Measurements from ENCODE around the gene SCYL3. TPM values are rescaled to one million over a fixed set of nuclear protein-coding genes. Genes with fewer than 3 reads are reported as not detected.

The SCYL3 gene
- total and polyA plus RNA-seq, 2 of the 13 experiments (the other 11 are each of a cell fraction or from before 2014, with no cell fraction given) = 3.3 to 4.9 TPM

DNA sequence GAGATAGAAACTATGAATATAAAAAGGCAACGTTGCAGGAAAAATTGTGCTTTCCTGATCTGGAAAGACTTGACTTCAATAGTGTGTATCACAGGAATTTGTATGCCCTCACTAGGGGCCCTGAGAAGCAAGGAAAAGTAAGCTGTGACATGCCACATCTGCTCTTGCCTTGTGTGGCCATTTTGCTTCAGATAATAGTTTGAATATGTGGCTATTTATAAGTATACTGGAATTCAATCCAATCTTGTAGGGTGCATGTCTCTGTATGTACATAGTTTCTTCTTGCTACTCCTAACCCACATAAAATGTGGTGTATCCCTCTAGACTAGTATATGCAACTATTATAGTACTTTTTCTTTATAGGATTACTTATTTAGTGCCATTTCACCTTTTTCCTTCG is 31.1 kb upstream of the SCYL3 start (continued):
- TF ChIP-seq, protein P1, sequence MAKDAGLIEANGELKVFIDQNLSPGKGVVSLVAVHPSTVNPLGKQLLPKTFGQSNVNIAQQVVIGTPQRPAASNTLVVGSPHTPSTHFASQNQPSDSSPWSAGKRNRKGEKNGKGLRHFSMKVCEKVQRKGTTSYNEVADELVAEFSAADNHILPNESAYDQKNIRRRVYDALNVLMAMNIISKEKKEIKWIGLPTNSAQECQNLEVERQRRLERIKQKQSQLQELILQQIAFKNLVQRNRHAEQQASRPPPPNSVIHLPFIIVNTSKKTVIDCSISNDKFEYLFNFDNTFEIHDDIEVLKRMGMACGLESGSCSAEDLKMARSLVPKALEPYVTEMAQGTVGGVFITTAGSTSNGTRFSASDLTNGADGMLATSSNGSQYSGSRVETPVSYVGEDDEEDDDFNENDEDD (CRISPR knock-in tag; IDR thresholded peaks at IDR 0.05; ENCODE audit: borderline replicate concordance) = no peak

DNA sequence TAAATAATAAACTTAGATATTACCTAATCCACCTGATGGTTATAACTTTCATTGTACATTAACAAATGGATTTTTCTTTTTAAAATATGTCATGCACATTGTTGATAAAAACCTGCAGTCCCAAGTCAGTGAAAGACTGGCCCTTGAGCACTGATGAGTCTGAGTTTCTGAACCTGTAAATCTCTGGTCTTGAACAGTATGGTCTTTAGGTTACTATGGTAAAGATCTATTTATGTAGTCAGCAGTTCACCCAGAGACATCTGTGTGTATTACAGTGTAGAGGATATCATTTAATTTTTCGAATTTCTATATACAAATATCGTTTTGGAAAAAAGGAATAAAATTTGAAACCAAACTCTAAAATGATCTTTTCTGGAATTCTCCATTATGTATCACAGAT is 30.4 kb upstream of the SCYL3 start:
- H3K4me3 ChIP-seq (replicated peaks in 1 of 3; ENCODE audit: insufficient read depth in 1 of 3, low read depth in 2 of 3, low read length in 3 of 3) = no peak overlapping the region
- POLR2A ChIA-PET = no interaction called here
- intact Hi-C loops (cut with micrococcal nuclease; ENCODE audit: unreplicated experiment) (loop anchor here (10.0 kb wide), 1 partner anchor 531 kb away; no protein-coding TSS in a partner anchor), in situ Hi-C loops (cut with HindIII; ENCODE audit: extremely low pct_ligation_motif_present, low pct_unique_long_range_greater_than_20kb) (no loop called here)
- no TSS peak for BruUV-seq (replicated peaks)
- no peaks in the 10 kb centered on the region for H4K20me1 ChIP-seq (ENCODE audit: insufficient read depth, low read length)
- H3K4me1 ChIP-seq (ENCODE audit: insufficient read depth, low read length) = no peaks in the 10 kb centered on the region
- H3K9me3 ChIP-seq (ENCODE audit: low read length) = no peaks in the 10 kb centered on the region
- no peak for DNase-seq (ENCODE audit: low spot score)
- ATAC-seq = no peak
- no peak for FAIRE-seq
- 35% methylated on average over 2 of the region's 2 CpGs for WGBS (ENCODE audit: low lambda C conversion rate)
- CTCF ChIA-PET (ENCODE audit: low intra/inter-chr PET ratio, low total read pairs) = no interaction called here
- no peaks in the 10 kb centered on the region for H3K36me3 ChIP-seq (replicated peaks in 1 of 2; ENCODE audit: control insufficient read depth in 1 of 2, insufficient read depth in 2 of 2, low read length in 2 of 2)
- no peaks in the 10 kb centered on the region for H3K79me2 ChIP-seq (ENCODE audit: insufficient read depth, low read length)
- TF ChIP-seq ELF1 (CRISPR knock-in tag; IDR thresholded peaks at IDR 0.05) = no peak
- no peak for TF ChIP-seq ZSCAN30 (CRISPR knock-in tag; IDR thresholded peaks at IDR 0.05)
- no peak overlapping the region for H3K9ac ChIP-seq (ENCODE audit: insufficient read depth, low read depth, low read length)
- H3K27ac ChIP-seq (ENCODE audit: extremely low read length, insufficient read depth, low read length) = no peak overlapping the region
- no peaks in the 10 kb centered on the region for H3K27me3 ChIP-seq (ENCODE audit: control insufficient read depth in 1 of 2, insufficient read depth in 2 of 2, low read length in 2 of 2)
- no peak overlapping the region for H3K4me2 ChIP-seq (ENCODE audit: low read depth, low read length)
- H2AFZ ChIP-seq (ENCODE audit: low read length) = no peak overlapping the region

DNA sequence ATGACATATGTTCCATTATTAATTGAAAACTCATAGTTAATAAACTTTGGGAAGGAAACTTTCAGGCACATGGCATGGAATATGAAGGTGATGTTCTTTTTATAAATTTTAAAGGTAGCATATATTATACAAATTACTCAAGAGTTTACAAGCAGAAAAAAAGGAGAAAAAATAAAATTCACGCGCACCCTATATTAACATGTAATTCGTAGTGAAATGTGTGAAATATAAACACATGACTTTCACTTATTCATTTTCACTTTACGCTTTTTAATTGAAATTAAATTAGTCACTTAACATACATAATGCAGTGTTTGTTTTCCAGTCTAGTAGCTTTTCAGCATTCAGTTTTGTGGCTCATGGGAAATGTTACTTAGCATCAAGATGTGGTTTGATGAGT is 27.4 kb upstream of the SCYL3 start:
- H3K36me3 ChIP-seq (replicated peaks in 1 of 2; ENCODE audit: control insufficient read depth in 1 of 2, insufficient read depth in 2 of 2, low read length in 2 of 2) = no peaks in the 10 kb centered on the region
- H3K4me2 ChIP-seq (ENCODE audit: low read depth, low read length) = no peak overlapping the region
- TF ChIP-seq ZSCAN12 (CRISPR knock-in tag; IDR thresholded peaks at IDR 0.05) = no peak
- TF ChIP-seq, protein P2, sequence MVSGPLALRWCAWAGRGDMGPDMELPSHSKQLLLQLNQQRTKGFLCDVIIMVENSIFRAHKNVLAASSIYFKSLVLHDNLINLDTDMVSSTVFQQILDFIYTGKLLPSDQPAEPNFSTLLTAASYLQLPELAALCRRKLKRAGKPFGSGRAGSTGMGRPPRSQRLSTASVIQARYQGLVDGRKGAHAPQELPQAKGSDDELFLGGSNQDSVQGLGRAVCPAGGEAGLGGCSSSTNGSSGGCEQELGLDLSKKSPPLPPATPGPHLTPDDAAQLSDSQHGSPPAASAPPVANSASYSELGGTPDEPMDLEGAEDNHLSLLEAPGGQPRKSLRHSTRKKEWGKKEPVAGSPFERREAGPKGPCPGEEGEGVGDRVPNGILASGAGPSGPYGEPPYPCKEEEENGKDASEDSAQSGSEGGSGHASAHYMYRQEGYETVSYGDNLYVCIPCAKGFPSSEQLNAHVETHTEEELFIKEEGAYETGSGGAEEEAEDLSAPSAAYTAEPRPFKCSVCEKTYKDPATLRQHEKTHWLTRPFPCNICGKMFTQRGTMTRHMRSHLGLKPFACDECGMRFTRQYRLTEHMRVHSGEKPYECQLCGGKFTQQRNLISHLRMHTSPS (CRISPR knock-in tag; IDR thresholded peaks at IDR 0.05; ENCODE audit: low read depth) = no peak
- no peak for TF ChIP-seq PHB2 (IDR thresholded peaks at IDR 0.05; ENCODE audit: partially characterized antibody)
- TF ChIP-seq ZEB1 (IDR thresholded peaks at IDR 0.05; ENCODE audit: insufficient replicate concordance, low read depth) = no peak
- TF ChIP-seq ZNF564 (CRISPR knock-in tag; IDR thresholded peaks at IDR 0.05) = no peak
- TF ChIP-seq, protein P3, sequence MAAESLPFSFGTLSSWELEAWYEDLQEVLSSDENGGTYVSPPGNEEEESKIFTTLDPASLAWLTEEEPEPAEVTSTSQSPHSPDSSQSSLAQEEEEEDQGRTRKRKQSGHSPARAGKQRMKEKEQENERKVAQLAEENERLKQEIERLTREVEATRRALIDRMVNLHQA (CRISPR knock-in tag; IDR thresholded peaks at IDR 0.05) = no peak
- TF ChIP-seq ZNF264 (CRISPR knock-in tag; IDR thresholded peaks at IDR 0.05) = no peak
- no peak for TF ChIP-seq SMAD3 (CRISPR knock-in tag; IDR thresholded peaks at IDR 0.05)
- TF ChIP-seq REL (CRISPR knock-in tag; conservative IDR thresholded peaks at IDR 0.05) = no peak
- TF ChIP-seq GPN1 (CRISPR knock-in tag; IDR thresholded peaks at IDR 0.05; ENCODE audit: borderline replicate concordance) = no peak
- no peak for TF ChIP-seq FOSL2 (CRISPR knock-in tag; IDR thresholded peaks at IDR 0.05)
- ATAC-seq (no peak), FAIRE-seq (no peak), DNase-seq (ENCODE audit: low spot score) (no peak)
- H3K27me3 ChIP-seq (ENCODE audit: control insufficient read depth in 1 of 2, insufficient read depth in 2 of 2, low read length in 2 of 2) = no peaks in the 10 kb centered on the region
- no TSS peak for BruUV-seq (replicated peaks)
- H3K4me3 ChIP-seq (replicated peaks in 1 of 3; ENCODE audit: insufficient read depth in 1 of 3, low read depth in 2 of 3, low read length in 3 of 3) = no peak overlapping the region
- H3K9me3 ChIP-seq (ENCODE audit: low read length) = no peaks in the 10 kb centered on the region
- no peak overlapping the region for H2AFZ ChIP-seq (ENCODE audit: low read length)
- no peak overlapping the region for H3K9ac ChIP-seq (ENCODE audit: insufficient read depth, low read depth, low read length)
- H4K20me1 ChIP-seq (ENCODE audit: insufficient read depth, low read length) = no peaks in the 10 kb centered on the region
- ChIA-PET POLR2A (no interaction called here), CTCF (ENCODE audit: low intra/inter-chr PET ratio, low total read pairs) (no interaction called here)
- no peaks in the 10 kb centered on the region for H3K4me1 ChIP-seq (ENCODE audit: insufficient read depth, low read length)
- no peak overlapping the region for H3K27ac ChIP-seq (ENCODE audit: extremely low read length, insufficient read depth, low read length)
- 91% methylated on average over 4 of the region's 4 CpGs for WGBS (ENCODE audit: low lambda C conversion rate)
- no peaks in the 10 kb centered on the region for H3K79me2 ChIP-seq (ENCODE audit: insufficient read depth, low read length)
- in situ Hi-C loops (cut with HindIII; ENCODE audit: extremely low pct_ligation_motif_present, low pct_unique_long_range_greater_than_20kb) (no loop called here), intact Hi-C loops (cut with micrococcal nuclease; ENCODE audit: unreplicated experiment) (loop anchor here (10.0 kb wide), 1 partner anchor 534 kb away; no protein-coding TSS in a partner anchor)

Measured in HepG2 (cell line).